NCI-H460 (cell line): ENCODE measurements around the gene PAFAH1B1. TPM values are rescaled to one million over a fixed set of nuclear protein-coding genes. Genes with fewer than 3 reads are reported as not detected.
"Not testable (repeated sequence)": the region's sequence is repeated elsewhere in the genome, so short reads cannot be mapped to it uniquely, and the experiment has no call there.

Source experiments
- DNase-seq: peaks from one replicate; pipeline ENCODE4 v3.0.0-alpha.2; 2016; ENCODE audit warnings: low read depth; ENCODE audit errors: extremely low read depth
- total RNA-seq: library from RNA; depleted of rRNA; stranded (reverse); fragments of >200 nt; shearing (Covaris generic); gene quantifications from 2 replicates; pipeline ENCODE4 v1.2.3, GENCODE V29; 2014

The PAFAH1B1 gene
- total RNA-seq, 1 experiment from 2014 or later: 88.3 TPM

DNA sequence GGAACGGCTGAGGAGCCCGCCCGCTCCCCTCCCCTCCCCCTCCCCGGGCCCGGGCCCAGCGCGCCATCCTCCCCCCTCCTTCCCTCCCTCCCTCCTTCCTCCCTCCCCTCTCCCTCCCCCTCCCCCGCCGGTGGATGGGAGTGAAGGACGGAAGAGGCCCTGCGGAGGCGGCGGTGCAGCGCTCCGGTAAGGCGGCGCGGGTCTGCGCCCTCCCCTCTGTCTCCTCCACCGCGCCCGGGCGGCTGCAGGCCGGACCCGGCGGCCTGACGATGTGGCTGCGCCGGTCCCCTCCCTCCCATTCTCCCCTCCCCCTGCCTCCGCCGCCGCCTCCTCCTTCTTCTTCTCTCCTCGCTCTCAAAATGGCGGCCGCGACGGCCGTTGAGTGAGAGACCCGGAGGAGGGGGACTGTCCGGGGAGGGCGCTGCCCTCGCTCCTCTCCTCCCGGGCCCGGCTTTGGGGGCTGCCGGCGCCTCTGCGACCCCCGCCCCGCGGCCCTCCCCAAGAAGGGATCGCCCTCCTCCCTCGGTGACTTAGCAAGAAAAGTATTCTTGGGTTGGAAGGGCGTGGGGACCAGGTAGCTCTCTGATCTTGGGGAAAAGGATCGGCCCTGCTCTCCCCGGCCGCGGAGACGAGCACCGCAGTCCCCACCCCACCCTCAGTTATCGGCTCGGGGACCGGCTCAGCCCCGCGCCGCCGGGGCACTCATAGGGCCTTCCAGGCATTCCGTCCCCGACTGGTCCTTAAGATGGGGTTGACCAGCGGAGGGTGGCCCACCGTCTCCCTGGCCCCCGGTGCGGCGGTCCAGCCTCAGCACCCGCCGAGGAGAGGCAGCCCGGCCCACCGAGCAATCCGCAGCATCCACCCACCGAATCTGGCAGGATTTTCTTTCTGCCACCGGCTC is 617 bp downstream of the PAFAH1B1 start:
- peak; percentile 79 for DNase-seq

DNA sequence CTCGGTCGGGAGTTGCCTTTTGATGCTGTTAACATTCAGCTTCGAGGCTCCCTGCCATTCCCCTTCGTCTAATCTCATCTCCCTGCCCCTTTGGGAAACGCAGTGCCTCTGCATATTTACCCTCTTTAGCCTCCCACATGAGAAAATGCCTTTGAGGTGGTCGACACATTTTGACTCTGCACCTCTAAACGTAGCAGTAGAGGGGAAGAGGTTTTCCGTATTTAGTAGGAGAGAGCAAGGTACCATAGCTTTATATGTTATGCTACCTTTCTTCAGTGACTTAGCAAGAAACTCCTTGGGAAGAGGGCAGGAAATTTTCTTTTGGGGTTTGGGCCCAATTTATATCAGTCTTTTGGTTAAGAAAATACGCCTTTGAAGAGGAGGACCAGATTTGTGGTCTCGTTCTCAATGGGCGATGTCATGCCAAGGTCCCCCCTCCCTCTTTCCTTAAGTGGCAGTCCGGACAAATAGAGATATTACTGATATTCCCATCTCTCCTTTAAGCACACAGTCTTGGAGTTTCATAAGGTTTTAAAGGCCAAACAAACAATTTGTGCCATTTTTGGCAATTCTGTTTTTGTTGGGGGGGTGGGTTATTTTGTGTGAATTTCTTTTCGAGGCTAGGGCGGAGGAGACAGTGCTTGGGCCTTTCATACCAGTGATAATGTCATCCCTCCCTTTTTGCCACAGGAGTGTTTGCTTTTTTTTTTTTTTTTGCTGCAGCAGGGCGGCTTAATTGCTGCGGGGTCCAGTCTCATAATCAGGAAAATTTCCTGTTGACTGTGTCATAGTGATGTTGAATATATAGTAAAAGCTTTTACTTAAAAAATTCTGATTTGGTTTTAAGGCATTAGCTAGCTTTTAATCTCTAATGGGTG is 1.5 kb downstream of the PAFAH1B1 start:
- no peak for DNase-seq

DNA sequence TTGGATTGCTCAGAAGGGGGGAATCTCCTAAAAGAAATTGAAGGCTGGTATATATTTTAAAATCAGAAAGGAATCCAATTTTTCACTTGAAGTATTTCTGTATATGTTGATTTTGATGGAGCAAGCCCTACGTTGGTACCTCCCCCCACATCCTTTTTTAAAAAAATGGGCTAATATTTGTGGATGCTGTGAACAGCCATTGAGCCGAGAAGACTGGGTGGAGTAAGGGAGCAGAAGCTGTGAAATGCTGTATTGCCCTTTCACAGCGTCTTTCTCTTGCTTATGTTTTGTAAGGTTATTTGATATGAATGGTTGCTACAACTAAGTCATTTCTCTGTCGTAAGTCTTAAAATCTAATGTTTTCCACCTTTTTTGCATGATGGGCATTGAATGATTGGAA is 2.3 kb downstream of the PAFAH1B1 start:
- DNase-seq: no peak

DNA sequence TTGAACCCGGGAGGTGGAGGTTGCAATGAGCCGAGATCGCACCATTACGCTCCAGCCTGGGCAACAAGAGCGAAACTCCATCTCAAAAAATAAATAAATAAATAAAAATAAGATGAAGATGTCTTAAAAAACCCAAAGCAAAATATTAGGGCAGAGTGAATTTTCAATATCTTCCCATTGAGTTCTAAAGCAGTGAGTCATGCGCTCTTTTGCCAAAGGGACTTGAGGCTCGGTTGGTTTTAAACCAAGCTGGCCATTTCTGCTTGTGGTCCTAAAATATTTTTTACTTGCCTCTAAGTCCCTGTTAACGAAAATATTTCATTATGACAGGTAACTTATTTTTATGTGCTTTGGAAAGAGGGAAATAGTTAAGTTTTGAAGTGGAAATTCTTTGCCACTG is 4.7 kb downstream of the PAFAH1B1 start:
- DNase-seq: no peak

DNA sequence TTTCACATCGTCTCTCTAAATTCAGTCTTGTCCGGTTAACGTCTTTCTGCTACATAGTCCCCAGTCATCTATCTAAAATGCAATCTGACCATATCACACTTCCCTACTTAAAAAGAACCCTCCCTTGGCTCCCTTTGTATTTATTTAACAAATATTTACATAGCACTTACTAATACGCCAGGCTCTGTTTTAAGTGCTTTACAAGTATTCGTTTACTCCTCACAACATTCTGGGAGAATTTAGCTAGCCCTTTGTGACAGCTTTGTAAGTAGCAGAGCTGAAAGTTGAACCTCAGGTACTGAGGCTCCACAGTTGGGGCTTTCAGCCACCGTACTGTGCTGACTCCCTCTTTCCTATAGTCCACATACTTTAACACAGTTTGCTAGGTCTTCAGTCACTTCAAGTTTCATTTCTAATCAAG is 9.2 kb downstream of the PAFAH1B1 start:
- DNase-seq: peak; percentile 92

DNA sequence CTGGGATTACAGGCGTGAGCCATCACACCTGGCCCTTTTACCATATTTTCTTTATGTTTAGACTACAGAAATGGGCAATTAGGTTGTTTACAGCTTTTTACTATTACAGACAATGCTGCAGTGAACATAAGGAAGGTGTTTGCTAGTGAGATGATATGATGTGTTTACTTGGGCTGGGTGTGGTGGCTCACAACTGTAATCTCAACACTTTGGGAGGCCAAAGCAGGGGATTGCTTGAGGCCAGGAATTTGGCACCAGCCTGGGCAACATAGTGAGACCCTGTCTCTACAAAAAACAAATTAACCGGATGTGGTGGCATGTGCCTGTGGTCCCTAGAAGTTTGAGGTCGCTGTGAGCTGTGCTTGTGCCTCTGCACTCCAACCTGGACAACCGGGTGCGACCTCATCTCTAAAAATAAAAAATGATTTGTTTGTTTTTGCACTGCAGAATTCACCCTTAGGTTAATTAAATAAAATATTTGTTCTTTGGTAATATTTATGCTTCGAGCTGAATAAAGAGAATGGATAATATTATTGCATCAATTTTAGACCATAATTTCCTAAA is 15.0 kb downstream of the PAFAH1B1 start:
- DNase-seq: no peak

DNA sequence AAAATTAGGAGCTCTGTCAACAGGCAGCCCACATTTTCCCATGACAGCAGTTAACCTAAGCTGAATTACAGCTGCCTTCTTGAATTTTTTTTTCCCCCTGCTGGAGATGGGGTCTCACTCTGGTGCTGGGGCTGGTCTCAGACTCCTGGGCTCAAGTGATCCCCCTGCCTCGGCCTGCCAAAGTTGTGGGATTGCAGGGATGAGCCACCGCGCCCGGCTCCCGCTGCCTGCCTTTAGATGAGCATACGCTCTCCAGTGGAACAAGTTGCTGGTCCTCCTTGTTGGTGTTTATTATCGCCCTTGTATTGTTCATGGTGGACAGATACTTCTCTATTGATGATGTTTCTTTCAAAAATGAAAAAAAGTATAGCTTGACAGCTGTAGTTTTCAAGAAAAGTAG is 15.6 kb downstream of the PAFAH1B1 start:
- DNase-seq: no peak

DNA sequence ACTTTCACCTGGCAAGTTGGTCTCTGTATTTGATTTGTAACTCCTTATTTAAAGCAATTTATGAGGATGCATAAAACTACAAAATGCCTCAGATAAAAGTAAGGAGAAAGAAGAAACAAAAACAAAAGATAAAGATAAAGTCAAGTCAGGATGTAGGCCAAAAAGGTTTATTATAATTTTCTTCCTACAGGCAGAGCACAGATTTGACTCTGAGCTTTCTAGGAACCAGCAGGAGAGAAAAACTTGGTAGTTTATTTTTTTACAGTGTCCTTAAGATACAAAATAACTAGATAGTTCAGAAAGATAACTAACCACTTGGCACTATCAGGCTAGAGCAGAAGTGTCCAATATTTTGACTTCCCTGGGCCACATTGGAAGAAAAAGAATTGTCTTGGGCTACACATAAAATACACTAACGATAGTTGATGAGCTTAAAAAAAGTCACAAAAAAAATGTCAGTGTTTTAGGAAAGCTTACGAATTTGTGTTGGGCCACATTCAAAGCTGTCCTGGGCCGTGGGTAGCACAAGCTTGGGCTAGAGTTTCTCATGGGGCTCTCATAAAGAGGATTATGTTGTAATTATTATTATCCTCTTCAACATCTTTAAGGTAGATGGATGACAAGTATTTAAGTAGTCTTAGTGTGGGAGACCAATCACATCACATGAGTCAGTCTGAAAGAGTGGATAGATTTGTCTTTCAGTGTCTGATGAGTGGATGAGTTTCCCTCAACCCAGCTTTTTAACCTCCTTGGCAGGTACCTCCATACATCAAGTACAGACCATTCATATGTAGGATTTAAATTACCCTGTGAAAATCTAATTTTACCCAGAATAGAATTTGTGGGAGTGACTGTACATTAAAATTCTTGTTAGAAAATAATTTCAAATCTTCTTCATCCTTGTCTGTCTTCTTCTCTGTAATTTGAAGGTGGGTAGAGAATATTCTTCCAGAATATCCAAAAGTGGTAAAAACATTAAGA is 17.0 kb downstream of the PAFAH1B1 start:
- no peak for DNase-seq

DNA sequence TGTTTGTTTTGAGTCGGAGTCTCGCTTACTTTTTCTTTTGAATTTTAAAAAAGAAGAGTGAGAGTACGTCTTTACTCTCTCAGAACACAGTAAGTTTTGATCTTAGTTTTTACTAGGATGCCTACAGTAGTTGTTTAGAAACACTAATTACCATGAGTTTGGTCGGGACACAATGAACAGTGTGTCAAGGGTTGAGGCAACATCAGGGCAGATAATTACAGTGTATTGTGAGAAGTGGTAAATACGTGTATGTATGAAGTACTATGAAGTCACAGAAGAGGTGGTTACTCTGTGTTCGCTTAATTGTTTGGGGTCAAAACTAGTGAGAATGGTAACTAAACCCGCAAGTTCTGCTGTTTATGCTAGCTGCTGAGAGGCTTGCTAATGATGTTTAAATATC is 18.2 kb downstream of the PAFAH1B1 start:
- no peak for DNase-seq

DNA sequence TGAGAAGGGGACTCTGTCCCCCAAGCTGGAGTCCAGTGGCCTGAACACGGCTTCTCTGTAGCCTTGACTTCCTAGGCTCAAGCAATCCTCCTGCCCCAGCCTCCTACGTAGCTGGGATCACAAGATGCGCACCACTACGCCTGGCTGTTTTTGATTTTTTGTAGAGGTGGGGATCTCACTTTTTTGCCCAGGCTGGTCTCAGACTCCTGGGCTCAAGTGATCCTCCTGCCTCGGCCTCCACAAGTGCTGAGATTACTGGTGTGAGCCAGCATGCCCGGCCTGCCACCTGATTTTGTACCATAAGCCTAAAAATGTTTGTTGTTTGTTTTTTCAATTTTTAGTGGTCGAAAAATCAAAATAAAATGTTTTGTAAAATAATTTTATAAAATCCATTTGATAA is 19.2 kb downstream of the PAFAH1B1 start:
- no peak for DNase-seq

DNA sequence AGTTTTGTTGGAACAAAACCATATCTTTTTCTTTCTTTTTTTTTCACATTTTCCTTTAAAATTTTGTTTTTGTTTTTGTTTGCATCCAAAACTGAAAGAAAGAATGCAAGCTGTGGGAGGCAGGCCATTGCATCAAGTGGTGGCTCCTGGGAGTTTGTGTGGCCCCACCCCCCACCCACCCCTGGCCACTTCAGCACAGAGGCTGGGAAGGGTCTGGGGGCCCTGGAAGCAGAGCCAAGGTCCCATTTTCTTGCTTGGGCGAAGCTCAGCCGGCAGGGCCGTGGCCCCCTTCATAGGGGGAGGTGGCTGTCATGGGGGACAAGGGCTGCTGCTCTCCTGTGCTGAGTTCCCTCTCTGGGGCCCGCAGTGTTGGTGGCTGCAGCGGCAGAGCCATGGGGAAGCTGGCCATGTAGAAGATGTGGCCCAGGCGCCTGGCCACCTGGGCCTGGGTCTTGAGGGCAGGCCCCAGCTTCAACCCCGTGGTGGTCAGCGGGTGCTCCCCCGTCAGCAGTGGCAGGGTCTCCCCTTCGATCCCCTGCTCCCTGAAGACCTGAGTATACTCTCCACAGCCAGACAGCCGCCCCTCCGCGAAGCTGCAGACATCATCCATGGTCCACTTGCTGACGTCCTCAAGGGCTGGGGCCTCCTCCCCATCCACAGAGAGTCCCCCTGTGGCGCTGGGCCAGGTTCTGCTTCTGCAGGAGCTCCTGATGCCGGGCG is 19.8 kb downstream of the PAFAH1B1 start:
- DNase-seq: no peak

DNA sequence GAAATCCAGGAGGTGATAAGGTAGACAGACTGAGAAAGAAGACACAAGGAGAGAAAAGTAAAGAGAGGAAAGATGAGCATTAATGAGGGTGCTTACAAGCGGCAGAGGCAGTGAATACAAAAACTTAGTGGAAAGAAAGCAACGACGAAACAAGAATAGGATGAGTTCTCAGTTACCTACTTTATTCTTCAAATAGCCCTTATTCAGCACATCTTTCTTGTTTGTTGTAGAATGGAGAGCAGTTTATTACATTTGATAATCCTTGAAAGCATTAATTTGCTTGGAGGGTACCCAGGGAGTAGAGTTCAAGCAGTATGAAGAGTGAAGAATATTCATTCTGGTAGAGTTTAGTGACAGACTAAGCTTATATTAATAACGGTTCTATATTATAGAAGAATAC is 22.4 kb downstream of the PAFAH1B1 start:
- DNase-seq: no peak

DNA sequence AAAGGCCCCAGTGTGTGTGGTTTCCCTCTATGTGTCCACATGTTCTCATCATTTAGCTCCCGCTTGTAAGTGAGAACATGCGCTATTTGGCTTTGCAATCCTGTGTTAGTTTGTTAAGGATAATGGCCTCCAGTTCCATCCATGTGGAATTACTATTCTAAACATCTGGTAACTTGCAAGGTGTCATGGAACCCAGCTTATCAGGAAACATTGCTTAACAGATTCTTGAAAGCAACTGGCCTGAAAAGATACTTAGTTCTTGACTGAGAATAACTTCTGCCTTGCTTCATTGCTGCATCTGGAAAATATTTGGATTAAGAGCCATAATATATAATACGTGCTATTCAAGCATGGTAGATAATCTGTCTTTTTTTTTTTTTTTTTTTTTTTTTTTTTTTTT is 27.8 kb downstream of the PAFAH1B1 start:
- DNase-seq: no peak

DNA sequence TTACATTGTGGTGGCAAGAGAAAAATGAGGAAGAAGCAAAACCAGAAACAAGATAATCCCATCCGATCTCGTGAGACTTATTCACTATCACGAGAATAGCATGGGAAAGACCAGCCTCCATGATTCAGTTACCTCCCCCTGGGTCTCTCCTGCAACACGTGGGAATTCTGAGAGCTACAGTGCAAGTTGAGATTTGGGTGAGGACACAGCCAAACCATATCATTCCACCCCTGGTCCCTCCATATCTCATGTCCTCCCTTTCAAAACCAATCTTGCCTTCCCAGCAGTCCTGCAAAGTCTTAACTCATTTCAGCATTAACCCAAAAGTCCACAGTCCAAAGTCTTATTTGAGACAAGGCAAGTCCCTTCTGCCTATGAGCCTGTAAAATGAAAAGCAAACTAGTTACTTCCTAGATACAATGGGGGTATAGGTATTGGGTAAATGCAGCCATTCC is 28.5 kb downstream of the PAFAH1B1 start:
- DNase-seq: not testable (repeated sequence)

DNA sequence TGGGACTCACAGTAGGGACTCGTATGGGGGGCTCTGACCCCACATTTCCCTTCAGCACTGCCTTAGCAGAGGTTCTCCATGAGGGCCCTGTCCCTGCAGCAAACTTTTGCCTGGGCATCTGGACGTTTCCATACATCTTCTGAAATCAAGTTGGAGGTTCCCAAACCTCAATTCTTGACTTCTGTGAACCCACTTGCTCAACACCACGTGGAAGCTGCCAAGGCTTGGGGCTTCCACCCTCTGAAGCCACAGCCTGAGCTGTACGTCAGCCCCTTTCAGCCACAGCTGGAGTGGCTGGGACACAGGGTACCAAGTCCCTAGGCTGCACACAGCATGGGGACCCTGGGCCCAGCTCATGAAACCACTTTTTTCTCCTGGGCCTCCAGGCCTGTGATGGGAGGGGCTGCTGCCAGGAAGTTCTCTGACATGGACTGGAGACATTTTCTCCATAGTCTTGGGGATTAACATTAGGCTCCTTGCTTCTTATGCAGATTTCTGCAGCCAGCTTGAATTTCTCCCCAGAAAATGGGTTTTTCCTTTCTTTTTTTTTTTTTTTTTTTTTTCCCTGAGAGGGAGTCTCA is 29.4 kb downstream of the PAFAH1B1 start:
- DNase-seq: not testable (repeated sequence)

DNA sequence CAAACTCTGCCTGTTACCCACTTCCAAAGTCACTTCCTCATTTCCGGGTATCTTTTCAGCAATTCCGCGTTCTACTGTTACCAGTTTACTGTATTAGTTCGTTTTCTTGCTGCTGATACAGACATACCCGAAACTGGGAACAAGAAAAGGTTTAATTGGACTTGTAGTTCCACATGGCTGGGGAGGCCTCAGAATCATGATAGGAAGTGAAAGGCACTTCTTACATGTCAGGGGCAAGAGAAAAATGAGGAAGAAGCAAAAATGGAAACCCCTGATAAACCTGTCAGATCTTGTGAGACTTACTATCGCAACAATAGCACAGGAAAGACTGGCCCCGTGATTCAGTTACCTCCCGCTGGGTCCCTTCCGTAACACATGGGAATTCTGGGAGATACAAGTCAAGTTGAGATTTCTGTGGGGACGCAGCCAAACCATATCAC is 30.9 kb downstream of the PAFAH1B1 start:
- no peak for DNase-seq

DNA sequence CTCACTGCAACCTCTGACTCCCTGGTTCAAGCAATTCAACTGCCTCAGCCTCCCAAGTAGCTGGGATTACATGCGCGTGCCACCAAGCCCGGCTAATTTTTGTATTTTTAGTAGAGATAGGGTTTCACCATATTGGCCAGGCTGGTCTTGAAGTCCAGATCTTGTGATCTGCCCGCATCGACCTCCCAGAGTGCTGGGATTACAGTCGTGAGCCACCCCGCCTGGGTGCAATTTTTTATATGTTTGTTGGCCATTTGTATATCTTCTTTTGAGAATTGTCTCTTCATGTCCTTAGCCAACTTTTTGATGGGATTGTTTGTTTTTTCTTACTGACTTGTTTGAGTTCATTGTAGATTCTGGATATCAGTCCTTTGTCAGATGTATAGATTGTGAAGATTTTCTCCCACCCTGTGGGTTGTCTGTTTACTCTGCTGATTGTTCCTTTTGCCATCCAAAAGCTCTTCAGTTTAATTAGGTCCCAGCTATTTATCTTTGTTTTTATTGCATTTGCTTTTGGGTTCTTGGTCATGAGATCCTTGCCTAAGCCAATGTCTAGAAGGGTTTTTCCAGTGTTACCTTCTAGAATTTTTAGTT is 33.3 kb downstream of the PAFAH1B1 start:
- not testable (repeated sequence) for DNase-seq

DNA sequence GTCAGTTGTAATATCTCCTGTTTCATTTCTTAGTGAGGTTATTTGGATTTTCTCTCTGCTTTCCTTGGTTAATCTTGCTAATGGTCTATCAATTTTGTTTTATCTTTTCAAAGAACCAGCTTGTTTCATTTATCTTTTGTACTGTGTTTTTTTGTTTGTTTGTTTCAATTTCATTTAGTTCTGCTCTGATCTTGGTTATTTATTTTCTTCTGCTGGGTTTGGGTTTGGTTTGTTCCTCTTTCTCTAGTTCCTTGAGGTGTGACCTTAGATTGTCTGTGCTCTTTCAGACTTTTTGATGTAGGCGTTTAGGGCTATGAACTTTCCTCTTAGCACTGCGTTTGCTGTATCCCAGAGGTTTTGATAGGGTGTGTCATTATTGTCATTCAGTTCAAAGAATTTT is 35.5 kb downstream of the PAFAH1B1 start:
- DNase-seq: not testable (repeated sequence)
